HUES6 (cell line): ENCODE data around the gene DCLK1.

Experiments
- H3K27ac ChIP-seq: 2 replicates; pipeline ENCODE4 v1.7.0; 2013; ENCODE audit warnings: low read depth, mild to moderate bottlenecking, low read length, inconsistent platforms
- H3K27me3 ChIP-seq: 2 replicates; pipeline ENCODE4 v1.6.1; 2013; ENCODE audit warnings: low read length; ENCODE audit not compliant: control insufficient read depth, insufficient read depth
- H3K36me3 ChIP-seq: 2 replicates; pipeline ENCODE4 v1.6.1; 2013; ENCODE audit warnings: low read length; ENCODE audit not compliant: control insufficient read depth, insufficient read depth
- H3K4me1 ChIP-seq: 2 replicates; pipeline ENCODE4 v1.6.1; 2013; ENCODE audit warnings: low read length; ENCODE audit not compliant: control insufficient read depth, insufficient read depth
- H3K4me3 ChIP-seq: 2 replicates; pipeline ENCODE4 v1.5.1; 2013; ENCODE audit warnings: low read depth, low read length
- H3K9ac ChIP-seq: one replicate; pipeline ENCODE4 v1.6.1; 2013; ENCODE audit warnings: mild to moderate bottlenecking, low read length
- H3K9me3 ChIP-seq: 2 replicates; pipeline ENCODE4 v1.6.1; 2013; ENCODE audit warnings: low read depth, low read length; ENCODE audit not compliant: control insufficient read depth, insufficient read depth

The DCLK1 gene

DNA sequence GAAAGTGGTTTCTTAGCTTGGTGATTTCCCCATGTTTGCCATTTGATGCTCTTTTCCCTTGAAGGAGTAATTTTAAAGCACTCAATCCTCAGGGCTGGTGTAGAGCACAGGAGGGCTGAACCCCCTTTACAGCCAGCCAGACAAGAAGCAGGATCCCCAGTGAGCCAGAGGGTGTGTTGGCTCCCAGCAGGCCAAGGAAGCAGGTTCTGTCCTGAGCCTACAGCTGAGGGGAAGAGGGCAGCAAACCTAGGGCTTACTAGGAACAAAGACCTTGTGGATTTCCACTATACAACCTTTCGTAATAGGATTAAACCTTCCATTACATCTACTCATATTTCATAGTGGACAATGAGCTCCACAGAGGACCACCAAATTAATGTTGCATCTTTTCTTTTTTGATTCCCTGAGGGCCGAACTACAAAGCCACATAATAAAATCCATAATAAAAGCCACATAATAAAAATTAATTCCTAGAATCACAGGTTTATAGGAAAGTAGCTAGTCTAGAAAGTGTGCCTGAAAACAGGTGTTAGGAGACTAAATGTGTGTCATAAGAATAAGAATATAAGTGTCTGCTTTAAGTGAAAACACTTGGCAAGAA lies 300.2 kb downstream of the DCLK1 start:
- Histone ChIP-seq H3K9ac (no peak overlapping the region), H3K27ac (no peak overlapping the region), H3K4me1 (peaks cover 2% of the 10 kb centered on the region; the same call in 1 of the 2 replicates), H3K27me3 (no peaks in the 10 kb centered on the region), H3K4me3 (no peak overlapping the region), H3K36me3 (peaks cover 69% of the 10 kb centered on the region), H3K9me3 (no peaks in the 10 kb centered on the region)

DNA sequence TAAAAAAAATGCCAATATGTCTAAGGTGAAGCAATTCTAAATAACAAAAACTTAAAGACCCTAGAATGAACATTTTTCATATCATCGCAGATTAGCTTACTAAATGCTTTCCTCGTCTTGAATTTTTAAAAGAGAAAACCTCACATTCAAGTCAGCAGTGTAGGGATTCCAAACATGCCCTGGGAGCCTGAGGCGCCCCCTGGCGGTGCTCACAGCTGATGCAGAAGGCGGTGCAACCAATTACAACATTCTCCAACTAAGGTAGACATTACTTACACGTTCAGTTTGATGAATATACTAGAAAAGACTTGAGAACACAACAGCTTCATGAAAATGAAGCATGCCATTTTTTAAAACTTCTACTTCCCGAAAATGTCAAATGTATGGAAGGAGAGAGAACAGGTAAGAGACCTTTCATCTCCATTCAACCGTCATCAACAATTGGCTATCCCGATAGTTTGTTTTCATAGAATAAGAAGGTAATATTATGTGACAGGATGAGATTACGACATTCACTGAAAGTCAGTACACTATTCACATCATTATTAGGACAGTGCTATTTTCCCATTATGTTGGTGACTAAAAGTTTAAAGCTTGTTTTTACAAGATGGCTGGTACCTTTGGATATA lies 304.4 kb downstream of the DCLK1 start:
- H3K4me1 ChIP-seq, result 0 out of 2 replicates have a peak, but pooled peaks cover 2% of the 10 kb centered on the region
- H3K27me3 ChIP-seq, result no peaks in the 10 kb centered on the region
- H3K9me3 ChIP-seq, result no peaks in the 10 kb centered on the region
- H3K27ac ChIP-seq, result no peak overlapping the region
- H3K9ac ChIP-seq, result no peak overlapping the region
- peaks cover 63% of the 10 kb centered on the region for H3K36me3 ChIP-seq
- H3K4me3 ChIP-seq, result no peak overlapping the region

DNA sequence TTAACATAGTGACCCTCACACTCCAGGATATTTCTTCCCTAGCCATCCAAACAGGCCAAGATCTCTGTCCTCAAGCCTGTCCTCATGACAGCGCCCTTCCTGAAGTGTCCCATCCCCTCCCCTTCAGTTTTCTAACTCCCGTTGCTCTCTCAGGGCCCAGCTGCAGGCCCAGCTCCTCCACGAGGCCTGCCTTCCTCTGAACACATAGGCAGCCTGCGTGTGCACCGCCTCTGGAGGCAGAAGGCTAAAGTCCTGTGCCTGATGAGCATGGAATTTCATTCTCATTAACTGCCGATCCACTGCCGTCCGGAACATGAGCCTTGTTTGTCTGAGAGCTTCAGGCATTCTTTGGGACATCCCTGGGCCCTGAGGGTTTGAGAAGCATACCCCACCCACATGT lies 306.4 kb downstream of the DCLK1 start:
- Histone ChIP-seq H3K4me1 (no peaks in the 10 kb centered on the region), H3K4me3 (no peak overlapping the region), H3K36me3 (peaks cover 64% of the 10 kb centered on the region), H3K9ac (no peak overlapping the region), H3K27me3 (no peaks in the 10 kb centered on the region), H3K9me3 (no peaks in the 10 kb centered on the region), H3K27ac (no peak overlapping the region)

DNA sequence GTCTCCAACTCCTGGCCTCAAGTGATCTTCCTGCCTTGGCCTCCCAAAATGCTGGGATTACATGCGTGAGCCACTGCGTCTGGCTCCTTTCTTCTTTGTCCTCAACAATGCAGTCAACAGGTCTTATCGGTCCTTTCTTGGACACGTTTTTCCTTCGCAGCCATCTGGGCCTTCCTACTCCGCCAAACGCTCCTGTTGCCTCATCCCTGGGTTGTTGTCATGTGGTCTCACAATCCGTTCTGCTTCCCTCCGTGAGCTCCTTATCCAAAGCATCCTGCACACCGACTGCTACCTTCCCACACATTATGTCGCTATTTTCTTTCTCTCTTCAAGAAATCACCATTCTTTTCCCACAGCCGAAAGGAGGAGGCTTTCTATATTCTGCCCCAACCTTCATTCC lies 306.8 kb downstream of the DCLK1 start:
- H3K36me3 ChIP-seq, result peaks cover 64% of the 10 kb centered on the region
- H3K4me1 ChIP-seq, result no peaks in the 10 kb centered on the region
- no peak overlapping the region for H3K9ac ChIP-seq
- H3K4me3 ChIP-seq, result no peak overlapping the region
- H3K9me3 ChIP-seq, result no peaks in the 10 kb centered on the region
- no peaks in the 10 kb centered on the region for H3K27me3 ChIP-seq
- H3K27ac ChIP-seq, result no peak overlapping the region

DNA sequence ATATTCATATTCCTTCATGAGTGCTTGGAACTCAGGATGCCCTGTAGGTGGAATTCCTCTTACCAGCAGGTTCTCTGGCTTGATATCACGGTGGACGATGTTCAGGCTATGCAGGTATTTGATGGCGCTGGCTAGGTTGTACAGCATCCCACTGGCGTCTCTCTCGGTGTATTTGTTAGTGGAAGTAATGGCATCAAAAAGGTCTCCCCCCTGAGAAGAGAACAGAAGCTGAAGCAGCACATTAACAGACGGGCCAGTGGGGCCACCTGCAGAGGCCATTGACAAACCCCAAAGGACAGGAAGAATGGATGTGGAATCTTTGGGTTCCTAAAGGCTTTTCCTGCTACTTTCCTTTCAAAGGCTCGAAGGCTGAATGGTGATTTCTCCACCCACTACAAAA lies 308.5 kb downstream of the DCLK1 start:
- Histone ChIP-seq H3K4me3 (no peak overlapping the region), H3K27ac (no peak overlapping the region), H3K9me3 (no peaks in the 10 kb centered on the region), H3K9ac (no peak overlapping the region), H3K4me1 (no peaks in the 10 kb centered on the region), H3K27me3 (no peaks in the 10 kb centered on the region), H3K36me3 (peaks cover 55% of the 10 kb centered on the region)

DNA sequence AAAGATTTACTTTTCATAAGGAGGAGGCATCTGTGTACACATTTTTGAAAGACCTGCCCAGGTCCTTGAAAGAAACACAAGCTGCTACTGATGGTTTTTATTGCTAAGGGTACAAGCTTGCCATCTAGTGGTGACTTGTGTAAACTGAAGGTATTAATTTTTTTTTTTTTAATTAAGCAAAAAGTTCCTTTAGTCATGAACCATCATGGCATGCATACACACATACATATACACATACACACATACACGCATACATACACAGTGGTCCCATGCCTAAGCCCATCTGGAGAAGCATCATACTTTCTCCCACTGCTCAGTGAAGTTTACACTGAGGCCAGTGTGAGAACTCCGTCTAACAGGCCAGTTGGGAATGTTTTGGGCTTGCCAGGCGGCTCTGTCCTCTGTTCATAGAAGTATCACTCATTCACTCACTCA lies 312.5 kb downstream of the DCLK1 start:
- no peaks in the 10 kb centered on the region for H3K4me1 ChIP-seq
- no peaks in the 10 kb centered on the region for H3K9me3 ChIP-seq
- no peaks in the 10 kb centered on the region for H3K27me3 ChIP-seq

DNA sequence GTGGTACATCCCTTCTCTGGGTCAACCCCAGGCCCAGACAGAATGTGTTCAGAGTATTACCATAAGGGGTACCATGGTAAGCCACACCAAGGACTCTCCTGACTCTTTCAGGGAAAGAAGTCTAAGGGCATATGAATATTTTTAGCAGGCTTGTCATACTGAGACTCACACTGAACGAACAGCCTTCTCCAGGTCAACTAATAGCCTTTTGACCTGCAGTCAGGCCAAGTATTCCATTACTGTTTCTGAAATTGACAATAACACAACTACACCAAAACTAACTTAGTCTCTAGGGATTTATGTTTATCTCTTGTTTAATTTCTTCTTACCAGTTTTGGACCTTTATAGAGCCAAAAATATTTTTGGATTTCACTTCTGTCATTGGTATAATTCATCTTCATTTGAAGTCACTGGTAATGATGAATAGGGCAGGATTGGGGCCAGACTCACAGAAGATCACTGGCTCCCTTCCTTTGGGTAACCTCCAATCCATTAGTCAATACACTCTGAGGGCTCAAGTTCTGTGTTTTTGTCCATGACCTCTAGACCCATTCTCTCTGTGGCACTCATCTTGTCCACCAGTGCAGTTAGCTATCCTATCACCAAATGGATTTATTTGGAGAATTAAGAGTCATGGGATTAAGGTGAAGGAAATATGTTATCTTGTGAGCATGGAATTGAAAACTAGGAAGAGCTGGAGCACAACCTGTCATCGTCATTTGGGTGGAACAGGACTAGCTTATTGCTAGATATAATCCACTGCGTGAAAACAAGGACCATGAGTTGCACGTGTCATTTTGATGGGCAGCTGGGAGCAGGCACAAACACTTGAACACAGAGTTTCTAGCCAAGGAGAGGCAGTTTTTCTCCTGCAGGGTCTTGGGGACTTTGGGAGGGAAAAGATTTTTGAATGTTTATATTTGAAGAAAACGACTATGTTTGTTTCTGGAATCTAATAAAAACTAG lies 313.3 kb downstream of the DCLK1 start:
- H3K9me3 ChIP-seq, result no peaks in the 10 kb centered on the region
- no peak overlapping the region for H3K9ac ChIP-seq
- H3K4me3 ChIP-seq, result no peak overlapping the region

More for the DNA sequence above, 312.5 kb downstream of the DCLK1 start:
- no peak overlapping the region for H3K9ac ChIP-seq
- H3K4me3 ChIP-seq, result no peak overlapping the region
- peaks cover 41% of the 10 kb centered on the region for H3K36me3 ChIP-seq
- H3K27ac ChIP-seq, result no peak overlapping the region

DNA sequence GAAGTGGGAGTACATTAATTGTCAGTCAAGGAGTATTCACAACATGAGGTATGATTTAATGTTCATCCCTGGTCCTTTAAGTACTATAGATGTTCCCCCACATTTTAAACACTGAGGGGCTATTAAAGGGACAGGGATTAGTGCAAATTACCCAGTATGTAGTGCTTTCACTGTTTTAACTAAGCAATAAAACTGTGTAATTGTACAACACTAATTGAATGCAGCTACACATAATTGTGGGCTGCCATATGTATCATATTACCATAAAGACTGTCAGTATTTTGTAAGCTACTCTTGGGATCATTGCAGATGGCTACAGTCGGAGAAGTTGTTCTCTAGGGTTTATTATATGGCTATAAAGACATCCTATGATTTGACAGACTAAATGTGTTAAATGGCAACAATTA lies 316.6 kb downstream of the DCLK1 start:
- Histone ChIP-seq H3K27me3 (no peaks in the 10 kb centered on the region), H3K27ac (no peak overlapping the region), H3K9ac (no peak overlapping the region), H3K36me3 (peaks cover 40% of the 10 kb centered on the region; the same call in 1 of the 2 replicates), H3K9me3 (no peaks in the 10 kb centered on the region), H3K4me1 (no peaks in the 10 kb centered on the region), H3K4me3 (no peak overlapping the region)

More for the DNA sequence above, 313.3 kb downstream of the DCLK1 start:
- Histone ChIP-seq H3K27ac (no peak overlapping the region), H3K27me3 (no peaks in the 10 kb centered on the region), H3K36me3 (peaks cover 42% of the 10 kb centered on the region), H3K4me1 (no peaks in the 10 kb centered on the region)

DNA sequence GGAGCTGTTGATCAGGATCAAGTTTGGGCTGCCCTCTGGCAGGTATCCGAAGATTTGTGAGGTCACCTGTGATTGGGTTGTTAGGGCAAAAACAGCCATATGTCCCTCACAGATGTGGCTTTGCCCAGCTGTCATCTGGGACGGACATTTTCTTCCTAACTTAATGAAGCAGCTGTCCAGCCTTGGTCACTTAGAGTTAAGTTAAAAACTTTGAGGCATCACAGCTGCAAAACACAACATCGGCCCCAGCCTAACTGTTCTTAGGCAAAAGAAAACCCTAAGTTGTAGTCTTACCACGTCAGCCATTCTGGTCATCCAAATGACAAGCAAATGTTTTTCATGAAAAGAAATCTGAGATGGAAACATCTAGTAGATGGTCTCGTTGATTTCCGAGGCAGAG lies 318.4 kb downstream of the DCLK1 start:
- Histone ChIP-seq H3K4me1 (no peaks in the 10 kb centered on the region), H3K27ac (no peak overlapping the region), H3K4me3 (no peak overlapping the region), H3K9ac (no peak overlapping the region), H3K27me3 (no peaks in the 10 kb centered on the region), H3K36me3 (peaks cover 40% of the 10 kb centered on the region; the same call in 1 of the 2 replicates), H3K9me3 (no peaks in the 10 kb centered on the region)

DNA sequence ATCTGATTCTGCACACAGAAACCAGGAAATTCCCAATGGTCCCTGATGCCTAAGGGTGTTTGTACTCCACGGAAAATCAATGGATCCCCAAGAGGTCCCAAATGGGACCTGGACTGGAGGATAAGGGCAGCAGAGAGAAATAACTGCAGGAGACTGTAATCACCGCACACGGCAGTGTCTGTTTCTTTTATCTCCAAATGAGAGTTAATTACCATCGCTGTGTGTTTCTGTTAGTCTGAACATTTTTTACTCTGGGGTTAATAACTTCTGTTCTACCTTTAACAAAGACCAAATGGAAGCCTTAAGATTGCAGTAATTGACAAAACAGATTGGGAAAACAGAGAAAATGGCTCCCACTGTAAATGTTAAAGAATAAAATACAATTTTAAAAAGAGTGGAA lies 320.9 kb downstream of the DCLK1 start:
- H3K4me3 ChIP-seq, result no peak overlapping the region
- H3K9me3 ChIP-seq, result no peaks in the 10 kb centered on the region
- H3K36me3 ChIP-seq, result peaks cover 41% of the 10 kb centered on the region
- no peaks in the 10 kb centered on the region for H3K27me3 ChIP-seq
- H3K27ac ChIP-seq, result no peak overlapping the region
- no peak overlapping the region for H3K9ac ChIP-seq
- no peaks in the 10 kb centered on the region for H3K4me1 ChIP-seq

DNA sequence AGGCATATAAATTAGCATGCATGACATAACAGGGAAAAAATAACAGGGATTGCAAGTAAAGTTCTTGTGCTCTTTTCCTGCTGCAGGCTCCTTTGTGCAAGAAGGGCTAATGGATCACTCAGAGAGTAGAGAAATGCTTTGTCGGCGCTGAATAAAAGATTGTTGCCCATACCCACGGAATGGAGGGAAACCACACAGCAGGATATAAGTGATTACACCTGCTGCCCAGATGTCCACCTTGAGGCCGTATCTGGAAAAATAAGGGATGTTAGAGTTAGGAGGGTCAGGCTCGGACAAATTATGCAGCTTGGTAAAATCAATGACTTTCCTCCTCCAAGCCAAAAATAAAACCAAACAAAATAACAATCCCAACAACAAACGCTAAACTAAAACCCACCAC lies 322.3 kb downstream of the DCLK1 start:
- H3K9ac ChIP-seq, result no peak overlapping the region
- no peaks in the 10 kb centered on the region for H3K9me3 ChIP-seq
- no peaks in the 10 kb centered on the region for H3K27me3 ChIP-seq
- no peak overlapping the region for H3K4me3 ChIP-seq
- no peak overlapping the region for H3K27ac ChIP-seq
- H3K4me1 ChIP-seq, result no peaks in the 10 kb centered on the region
- peaks cover 49% of the 10 kb centered on the region for H3K36me3 ChIP-seq
